ENCODE data around the gene SLC9A3. TPM values are rescaled to one million over a fixed set of nuclear protein-coding genes. Genes with fewer than 3 reads are reported as not detected.
"Not testable (repeated sequence)": the region's sequence is repeated elsewhere in the genome, so short reads cannot be mapped to it uniquely, and the experiment has no call there.

Gene SLC9A3
- 1.4 TPM for total RNA-seq

- DNase-seq: no peak
Measured at GRCh38 chr5:524234-524972, at the start of gene SLC9A3. Gene SLC9A3 (minus strand): TSS chr5:524449.

- DNase-seq: no peak
Measured at GRCh38 chr5:573976-574375, 49.7 kb upstream of the SLC9A3 start.

- no peak for DNase-seq
Measured at GRCh38 chr5:573206-573605, 49.0 kb upstream of the SLC9A3 start.

- no peak for DNase-seq
Measured at GRCh38 chr5:572398-573019, 48.3 kb upstream of the SLC9A3 start.

GRCh38 chr5:571791-572190, 47.5 kb upstream of the SLC9A3 start:
- no peak for DNase-seq

DNA sequence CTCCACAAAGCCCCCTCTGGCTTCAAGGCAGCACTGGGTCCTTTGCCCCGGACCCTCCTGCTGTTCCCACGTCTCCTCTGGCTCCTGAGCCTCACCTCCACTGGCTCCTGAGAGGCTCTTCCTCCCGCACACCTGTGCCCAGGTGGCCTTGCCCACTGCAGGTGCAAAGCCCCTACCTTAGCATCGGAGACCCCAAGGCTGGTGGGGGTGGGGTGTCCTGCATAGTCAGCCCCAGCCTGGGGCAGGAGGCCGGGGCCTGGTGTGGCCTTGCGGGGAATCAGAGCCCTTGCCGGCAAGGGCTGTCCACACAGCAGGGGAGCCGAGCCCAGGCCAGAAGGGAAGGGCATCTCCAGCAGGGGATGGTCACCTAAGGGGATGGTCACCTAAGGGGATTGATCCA, 46.6 kb upstream of the SLC9A3 start:
- no peak for DNase-seq

GRCh38 chr5:570446-570845, 46.2 kb upstream of the SLC9A3 start:
- no peak for DNase-seq

DNA sequence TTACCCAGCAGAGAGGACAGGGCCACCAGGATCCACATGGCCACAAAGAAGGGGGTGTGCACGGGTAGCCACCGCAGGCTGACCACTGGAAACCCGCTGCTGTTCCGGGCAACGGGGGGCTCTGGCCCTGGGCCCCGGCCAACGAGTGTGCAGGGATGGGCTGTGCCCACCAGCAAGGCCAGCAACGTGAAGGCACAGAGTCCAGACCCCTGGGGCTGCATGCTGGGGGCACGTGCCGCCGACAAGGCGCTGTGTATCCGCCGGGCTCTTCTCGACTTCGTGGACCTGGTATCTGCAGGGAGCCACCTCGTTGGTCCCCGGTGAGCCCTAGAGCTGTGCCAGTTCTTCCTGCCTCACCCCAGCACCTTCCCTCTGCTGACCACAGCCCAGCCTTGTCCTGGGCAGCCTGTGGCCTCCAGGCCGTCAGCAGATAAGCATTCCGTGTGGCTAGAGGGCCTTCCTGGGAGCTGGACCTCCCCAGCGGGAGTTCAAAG, 45.7 kb upstream of the SLC9A3 start:
- DNase-seq: no peak

- DNase-seq: no peak
Measured at GRCh38 chr5:569358-569867, 45.2 kb upstream of the SLC9A3 start.

- DNase-seq: no peak
Measured at GRCh38 chr5:568809-569208, 44.6 kb upstream of the SLC9A3 start.

DNA sequence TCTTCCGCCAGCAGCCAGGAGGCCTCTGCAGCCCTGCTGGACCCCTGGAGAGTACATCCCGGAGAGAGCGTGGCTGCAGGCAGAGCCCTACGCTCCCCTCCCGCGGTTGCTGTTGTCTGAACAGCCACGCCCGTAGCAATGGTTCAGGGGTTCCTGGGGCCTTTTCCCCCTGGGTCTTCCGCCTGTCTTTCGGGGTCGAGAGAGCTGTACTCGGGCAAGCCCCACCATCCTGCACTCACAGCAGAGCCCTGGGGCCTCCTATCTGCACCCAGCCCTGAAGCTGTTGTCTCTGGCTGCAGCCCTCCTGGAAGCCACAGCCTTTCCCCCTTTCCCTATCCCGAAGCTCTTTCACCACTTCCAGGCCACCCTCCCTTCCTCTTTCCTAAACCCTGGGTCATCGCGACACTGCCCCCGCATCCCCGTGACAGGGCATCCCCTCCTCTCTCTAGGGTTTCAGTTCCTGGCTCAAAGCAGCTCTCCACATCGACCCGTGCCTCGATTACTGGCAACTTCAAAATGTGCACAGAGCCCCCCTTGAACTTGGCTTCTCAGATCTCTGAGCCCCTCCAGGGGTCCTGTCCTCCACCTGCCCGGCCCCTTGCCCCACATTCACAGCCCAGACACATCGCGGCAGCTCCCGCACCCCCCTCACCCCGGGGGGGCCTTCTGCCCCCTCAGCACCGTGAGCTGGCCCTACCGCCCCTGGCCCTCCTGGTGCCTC, 44.0 kb upstream of the SLC9A3 start:
- no peak for DNase-seq

GRCh38 chr5:567664-568060, 43.4 kb upstream of the SLC9A3 start:
- no peak for DNase-seq

- no peak for DNase-seq
Measured at GRCh38 chr5:566636-567309, 42.5 kb upstream of the SLC9A3 start.

GRCh38 chr5:565782-566440, 41.7 kb upstream of the SLC9A3 start:
- no peak for DNase-seq

DNA sequence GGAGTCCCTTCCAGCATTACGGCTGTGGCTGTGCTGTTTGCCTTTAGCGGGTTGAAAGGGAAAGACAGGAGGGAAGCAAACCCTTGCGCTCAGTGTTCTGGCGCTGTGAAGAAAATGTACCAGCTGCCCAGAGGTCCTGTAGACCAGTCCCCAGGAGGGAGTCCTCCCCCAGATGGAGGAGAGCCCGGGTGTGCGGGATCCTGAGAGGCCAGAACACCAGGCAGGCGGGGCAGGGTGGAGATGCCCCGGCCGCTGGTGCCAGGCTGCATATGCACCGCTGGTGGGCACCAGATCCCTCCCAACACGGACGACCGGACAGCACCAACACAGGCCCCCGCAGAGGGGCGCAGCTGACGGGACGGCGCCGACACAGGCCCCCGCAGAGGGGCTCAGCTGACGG, 37.2 kb upstream of the SLC9A3 start:
- no peak for DNase-seq

DNA sequence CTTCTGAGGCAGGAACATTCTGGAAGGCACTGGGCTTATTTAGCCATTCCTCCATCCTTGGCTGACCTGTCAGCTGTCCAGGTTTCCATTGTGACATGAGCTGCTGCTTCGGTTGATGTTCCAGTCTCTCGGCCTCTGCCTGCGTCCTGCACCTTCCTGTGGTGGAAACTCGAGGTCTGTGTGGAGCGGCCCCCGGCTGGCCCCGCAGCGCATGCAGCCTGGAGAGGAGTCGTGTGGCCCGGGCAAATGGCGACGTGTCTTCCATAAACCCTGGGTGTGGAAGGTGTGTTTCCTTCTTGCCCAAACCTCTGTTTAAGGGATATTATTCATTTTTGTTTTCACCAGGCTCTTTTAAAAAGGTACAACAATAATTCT, 36.5 kb upstream of the SLC9A3 start:
- no peak for DNase-seq

GRCh38 chr5:558871-559503, 34.7 kb upstream of the SLC9A3 start:
- DNase-seq: no peak

- DNase-seq: no peak
Measured at GRCh38 chr5:558326-558725, 34.1 kb upstream of the SLC9A3 start.

DNA sequence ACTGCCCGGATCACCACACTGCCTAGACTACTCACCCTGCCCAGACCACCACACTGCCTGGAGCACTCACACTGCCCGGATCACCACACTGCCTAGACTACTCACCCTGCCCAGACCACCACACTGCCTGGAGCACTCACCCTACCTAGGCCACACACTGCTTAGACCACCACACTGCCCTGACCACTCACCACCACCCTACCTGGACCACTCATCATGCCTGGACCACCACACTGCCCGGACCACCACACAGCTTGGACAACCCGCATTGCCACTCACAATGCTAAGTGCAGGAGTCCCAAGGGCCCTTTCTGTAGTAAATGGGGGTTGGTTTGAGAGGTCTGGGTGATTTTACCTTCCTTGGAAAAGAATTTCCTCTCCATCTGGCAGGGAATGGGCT, 33.7 kb upstream of the SLC9A3 start:
- not testable (repeated sequence) for DNase-seq

DNA sequence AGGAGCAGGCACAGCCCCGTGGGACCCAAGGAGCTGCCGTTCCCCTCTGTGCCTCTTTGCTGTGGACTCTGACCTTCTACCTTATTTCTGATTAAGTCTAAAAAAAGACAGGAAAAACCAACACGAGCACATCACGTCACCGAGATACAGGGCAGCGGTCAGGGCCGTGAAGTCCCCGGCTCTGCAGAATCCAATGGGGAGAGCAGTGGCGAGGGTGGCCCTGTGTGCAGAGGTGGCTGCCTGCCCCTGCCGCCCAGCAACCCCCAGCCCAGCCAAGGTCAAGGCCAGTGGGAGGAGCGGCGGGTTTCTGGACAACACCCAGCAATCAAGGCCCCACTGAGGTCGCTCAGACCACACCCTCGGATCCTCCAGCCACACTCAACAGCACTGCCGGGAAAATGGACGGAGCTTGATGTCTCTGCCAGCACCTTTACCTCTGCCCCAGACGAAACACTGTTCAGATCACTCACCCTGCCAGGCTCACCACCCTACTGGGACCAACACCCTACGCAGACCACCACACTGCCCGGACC, 32.7 kb upstream of the SLC9A3 start:
- DNase-seq: no peak

DNA sequence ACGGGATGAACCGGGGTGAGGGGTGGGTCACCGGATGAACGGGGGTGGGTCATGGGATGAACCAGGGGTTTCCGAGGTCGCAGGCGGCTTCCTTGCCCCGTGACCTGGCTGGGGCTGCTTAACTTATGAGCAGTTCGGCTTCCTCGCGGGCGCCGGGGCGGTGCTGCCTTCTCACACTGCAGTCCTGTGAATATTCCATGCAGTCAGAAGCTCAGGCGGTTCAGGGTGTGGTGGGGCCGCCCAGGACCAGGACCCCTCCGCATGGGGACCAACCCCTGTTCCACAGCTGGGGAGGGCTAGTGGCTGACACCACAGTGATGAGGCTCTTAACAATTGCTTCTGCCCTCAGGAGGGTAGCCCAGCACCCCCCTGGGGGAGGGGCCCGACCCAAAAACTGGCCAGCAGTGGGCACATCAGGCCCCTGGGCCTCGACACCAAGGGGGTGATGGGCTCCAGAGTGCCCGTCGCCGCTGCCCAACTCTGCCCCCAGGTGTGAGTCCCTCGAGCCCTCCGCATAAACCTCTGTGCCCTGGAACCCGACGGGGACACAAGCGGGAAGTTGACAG, 30.9 kb upstream of the SLC9A3 start:
- DNase-seq: no peak
